Neural cell (in vitro differentiated cells): ENCODE data around the gene HIGD1C.

Experiments
- CTCF ChIP-seq: fragments of 450-650 bp; IDR thresholded peaks from 2 replicates; pipeline ENCODE4 v1.5.1; 2014; ENCODE audit warnings: antibody characterized with exemption, mild to moderate bottlenecking, moderate library complexity; ENCODE audit not compliant: poor library complexity, severe bottlenecking
- EZH2 ChIP-seq: fragments of 200-600, 300-800 bp; shearing (Covaris generic), sonication (generic); IDR thresholded peaks from 2 replicates; pipeline ENCODE4 v1.6.1; 2014; ENCODE audit warnings: antibody characterized with exemption, low read length, borderline replicate concordance, mild to moderate bottlenecking; ENCODE audit not compliant: insufficient read depth, poor library complexity, severe bottlenecking
- MXI1 ChIP-seq: fragments of 450-650 bp; conservative IDR thresholded peaks from 2 replicates; pipeline ENCODE4 v1.6.1; 2014; ENCODE audit warnings: antibody characterized with exemption, mild to moderate bottlenecking; ENCODE audit not compliant: poor library complexity, severe bottlenecking
- POLR2AphosphoS5 ChIP-seq: IDR thresholded peaks from 2 replicates; pipeline ENCODE4 v1.6.1; 2012
- RAD21 ChIP-seq: fragments of 450-650 bp; conservative IDR thresholded peaks from 2 replicates; pipeline ENCODE4 v1.6.1; 2014; ENCODE audit warnings: antibody characterized with exemption, mild to moderate bottlenecking, moderate library complexity
- REST ChIP-seq: IDR thresholded peaks from 2 replicates; pipeline ENCODE4 v1.6.1; 2012; ENCODE audit warnings: borderline replicate concordance
- TAF1 ChIP-seq: IDR thresholded peaks from 2 replicates; pipeline ENCODE4 v1.6.1; 2012; ENCODE audit warnings: low read depth

GRCh38 chr12:50925920-50926319 lies 26.4 kb upstream of the HIGD1C start:
- TF ChIP-seq POLR2AphosphoS5 (no peak), CTCF (no peak), RAD21 (no peak), EZH2 (no peak), REST (no peak), MXI1 (no peak), TAF1 (no peak)
